Measurements from ENCODE around the gene ERCC8. TPM values are rescaled to one million over a fixed set of nuclear protein-coding genes. Genes with fewer than 3 reads are reported as not detected.

The ERCC8 gene
- total RNA-seq, 1 donor from 2014 or later = 9.1 TPM

- no peak overlapping the region for H3K4me3 ChIP-seq
- H3K4me1 ChIP-seq = no peaks in the 10 kb centered on the region
- DNase-seq (no peak), ATAC-seq (peak; percentile 35)
- intact Hi-C loops (cut with DNase I) = no loop called here
- no peaks in the 10 kb centered on the region for H3K9me3 ChIP-seq
- H3K36me3 ChIP-seq = no peaks in the 10 kb centered on the region
- TF ChIP-seq CTCF (IDR thresholded peaks at IDR 0.05) = no peak
- no peak overlapping the region for H3K27ac ChIP-seq
- no peaks in the 10 kb centered on the region for H3K27me3 ChIP-seq
These were observed 88.8 kb downstream of the ERCC8 start for GRCh38 chr5:60856066-60856465.

GRCh38 chr5:60852940-60853339 is 91.9 kb downstream of the ERCC8 start:
- ATAC-seq (no peak), DNase-seq (no peak)
- no peak for TF ChIP-seq CTCF (IDR thresholded peaks at IDR 0.05)
- Histone ChIP-seq H3K4me3 (no peak overlapping the region), H3K27ac (no peak overlapping the region), H3K27me3 (no peaks in the 10 kb centered on the region), H3K36me3 (no peaks in the 10 kb centered on the region), H3K9me3 (no peaks in the 10 kb centered on the region), H3K4me1 (no peaks in the 10 kb centered on the region)
- intact Hi-C loops (cut with DNase I) = no loop called here

- no peak for ATAC-seq
These were observed 92.6 kb downstream of the ERCC8 start for GRCh38 chr5:60852317-60852716.

GRCh38 chr5:60851626-60852025 is 93.2 kb downstream of the ERCC8 start:
- no peak for TF ChIP-seq CTCF (IDR thresholded peaks at IDR 0.05)
- H3K27me3 ChIP-seq = no peaks in the 10 kb centered on the region

More at GRCh38 chr5:60852317-60852716, 92.6 kb downstream of the ERCC8 start:
- Histone ChIP-seq H3K27ac (no peak overlapping the region), H3K36me3 (no peaks in the 10 kb centered on the region), H3K4me1 (no peaks in the 10 kb centered on the region), H3K4me3 (no peak overlapping the region), H3K9me3 (no peaks in the 10 kb centered on the region), H3K27me3 (no peaks in the 10 kb centered on the region)
- DNase-seq = no peak
- intact Hi-C loops (cut with DNase I) = no loop called here
- no peak for TF ChIP-seq CTCF (IDR thresholded peaks at IDR 0.05)

GRCh38 chr5:60846298-60846697 is 98.6 kb downstream of the ERCC8 start:
- Histone ChIP-seq H3K4me1 (peaks cover 8% of the 10 kb centered on the region), H3K27me3 (peaks cover 24% of the 10 kb centered on the region), H3K9me3 (no peaks in the 10 kb centered on the region), H3K36me3 (no peaks in the 10 kb centered on the region), H3K4me3 (no peak overlapping the region), H3K27ac (no peak overlapping the region)
- no peak for DNase-seq
- intact Hi-C loops (cut with DNase I) = no loop called here
- TF ChIP-seq CTCF (IDR thresholded peaks at IDR 0.05) = no peak
- no peak for ATAC-seq

More at GRCh38 chr5:60851626-60852025, 93.2 kb downstream of the ERCC8 start:
- no peak for ATAC-seq
- Histone ChIP-seq H3K4me3 (no peak overlapping the region), H3K4me1 (no peaks in the 10 kb centered on the region), H3K36me3 (no peaks in the 10 kb centered on the region), H3K9me3 (no peaks in the 10 kb centered on the region), H3K27ac (no peak overlapping the region)
- intact Hi-C loops (cut with DNase I) = no loop called here
- no peak for DNase-seq

All from upper lobe of right lung (tissue), 1 donor.